ENCODE results near the gene TMEM178B. TPM values are rescaled to one million over a fixed set of nuclear protein-coding genes. Genes with fewer than 3 reads are reported as not detected.

The TMEM178B gene
- total RNA-seq, 4 donors from 2014 or later = 1.3 to 1.8 (median 1.5) TPM

GRCh38 chr7:141441837-141442627 is 368.2 kb downstream of the TMEM178B start:
- DNase-seq (peak in 1 of 2 donors; percentile 26), ATAC-seq (peak; percentile 72 to 76)
- Histone ChIP-seq H3K4me3 (no peak overlapping the region), H3K36me3 (no peaks in the 10 kb centered on the region), H3K27me3 (no peaks in the 10 kb centered on the region), H3K9me3 (no peaks in the 10 kb centered on the region), H3K27ac (peak overlapping the region in 2 of 4 donors; percentile 22 to 33), H3K4me1 (no peaks in the 10 kb centered on the region)
- TF ChIP-seq, protein P1, sequence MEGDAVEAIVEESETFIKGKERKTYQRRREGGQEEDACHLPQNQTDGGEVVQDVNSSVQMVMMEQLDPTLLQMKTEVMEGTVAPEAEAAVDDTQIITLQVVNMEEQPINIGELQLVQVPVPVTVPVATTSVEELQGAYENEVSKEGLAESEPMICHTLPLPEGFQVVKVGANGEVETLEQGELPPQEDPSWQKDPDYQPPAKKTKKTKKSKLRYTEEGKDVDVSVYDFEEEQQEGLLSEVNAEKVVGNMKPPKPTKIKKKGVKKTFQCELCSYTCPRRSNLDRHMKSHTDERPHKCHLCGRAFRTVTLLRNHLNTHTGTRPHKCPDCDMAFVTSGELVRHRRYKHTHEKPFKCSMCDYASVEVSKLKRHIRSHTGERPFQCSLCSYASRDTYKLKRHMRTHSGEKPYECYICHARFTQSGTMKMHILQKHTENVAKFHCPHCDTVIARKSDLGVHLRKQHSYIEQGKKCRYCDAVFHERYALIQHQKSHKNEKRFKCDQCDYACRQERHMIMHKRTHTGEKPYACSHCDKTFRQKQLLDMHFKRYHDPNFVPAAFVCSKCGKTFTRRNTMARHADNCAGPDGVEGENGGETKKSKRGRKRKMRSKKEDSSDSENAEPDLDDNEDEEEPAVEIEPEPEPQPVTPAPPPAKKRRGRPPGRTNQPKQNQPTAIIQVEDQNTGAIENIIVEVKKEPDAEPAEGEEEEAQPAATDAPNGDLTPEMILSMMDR (IDR thresholded peaks at IDR 0.05 in 4 of 5, conservative IDR thresholded peaks at IDR 0.05 in 1 of 5) = no peak
- no peak for TF ChIP-seq POLR2A (IDR thresholded peaks at IDR 0.05)
- in situ Hi-C loops (cut with MboI; ENCODE audit: low sequenced_read_pairs in 4 of 4) = no loop called here
- intact Hi-C loops (cut with DNase I; ENCODE audit: low total_unique reads) = no loop called here

DNA sequence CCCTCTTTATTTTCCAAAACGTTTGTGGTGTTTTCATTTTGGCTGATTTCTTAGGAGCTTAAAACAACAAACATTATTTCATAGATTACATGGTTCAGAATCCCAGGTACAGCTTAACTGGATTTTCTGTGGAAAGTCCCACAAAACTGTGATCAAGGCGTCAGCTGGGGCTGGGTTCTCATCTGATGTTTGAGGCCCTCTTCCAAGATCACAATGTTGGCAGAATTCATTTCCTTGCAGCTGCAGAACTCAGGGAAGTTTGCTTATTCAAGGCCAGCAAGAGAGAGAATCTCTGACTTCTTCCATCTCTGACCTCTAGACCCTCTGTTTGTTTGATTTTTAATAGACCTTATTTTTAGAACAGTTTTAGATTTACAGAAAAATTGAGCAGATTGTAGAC is 368.9 kb downstream of the TMEM178B start:
- ATAC-seq = peak; percentile 17 to 56
- no peak for TF ChIP-seq POLR2A (IDR thresholded peaks at IDR 0.05)
- TF ChIP-seq, protein P1 (IDR thresholded peaks at IDR 0.05 in 4 of 5, conservative IDR thresholded peaks at IDR 0.05 in 1 of 5) = no peak
- no peaks in the 10 kb centered on the region for H3K4me1 ChIP-seq
- intact Hi-C loops (cut with DNase I; ENCODE audit: low total_unique reads) (no loop called here), in situ Hi-C loops (cut with MboI; ENCODE audit: low sequenced_read_pairs in 4 of 4) (no loop called here)
- no peak for DNase-seq
- no peaks in the 10 kb centered on the region for H3K27me3 ChIP-seq
- no peak overlapping the region for H3K4me3 ChIP-seq
- no peaks in the 10 kb centered on the region for H3K9me3 ChIP-seq
- H3K36me3 ChIP-seq = no peaks in the 10 kb centered on the region
- peak overlapping the region in 1 of 4 donors; percentile 22 for H3K27ac ChIP-seq

DNA sequence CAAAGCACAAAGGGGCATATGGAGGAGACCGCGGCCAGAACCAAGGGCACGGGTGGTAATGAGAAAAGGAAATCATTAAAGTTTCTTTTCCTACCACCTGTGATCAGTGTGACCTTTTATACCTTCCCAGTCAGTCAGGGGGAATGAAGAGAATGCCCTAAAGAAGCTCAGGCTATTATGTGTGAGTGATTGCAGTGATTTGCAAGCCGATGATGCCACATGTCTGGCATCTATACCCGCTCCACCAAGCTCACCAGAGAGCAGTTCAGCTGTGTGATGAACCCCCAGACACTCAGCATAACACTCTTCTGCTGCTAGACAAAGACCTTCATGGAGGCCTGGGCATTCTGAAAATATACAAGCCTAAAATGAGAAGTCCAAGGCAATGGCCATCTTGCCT is 371.1 kb downstream of the TMEM178B start:
- in situ Hi-C loops (cut with MboI; ENCODE audit: low sequenced_read_pairs in 4 of 4) (no loop called here), intact Hi-C loops (cut with DNase I; ENCODE audit: low total_unique reads) (no loop called here)
- no peak overlapping the region for H3K27ac ChIP-seq
- no peaks in the 10 kb centered on the region for H3K36me3 ChIP-seq
- TF ChIP-seq POLR2A (IDR thresholded peaks at IDR 0.05) = no peak
- TF ChIP-seq, protein P1 (IDR thresholded peaks at IDR 0.05 in 4 of 5, conservative IDR thresholded peaks at IDR 0.05 in 1 of 5) = no peak
- DNase-seq (no peak), ATAC-seq (no peak)
- H3K4me3 ChIP-seq = no peak overlapping the region
- no peaks in the 10 kb centered on the region for H3K9me3 ChIP-seq
- no peaks in the 10 kb centered on the region for H3K27me3 ChIP-seq
- no peaks in the 10 kb centered on the region for H3K4me1 ChIP-seq

DNA sequence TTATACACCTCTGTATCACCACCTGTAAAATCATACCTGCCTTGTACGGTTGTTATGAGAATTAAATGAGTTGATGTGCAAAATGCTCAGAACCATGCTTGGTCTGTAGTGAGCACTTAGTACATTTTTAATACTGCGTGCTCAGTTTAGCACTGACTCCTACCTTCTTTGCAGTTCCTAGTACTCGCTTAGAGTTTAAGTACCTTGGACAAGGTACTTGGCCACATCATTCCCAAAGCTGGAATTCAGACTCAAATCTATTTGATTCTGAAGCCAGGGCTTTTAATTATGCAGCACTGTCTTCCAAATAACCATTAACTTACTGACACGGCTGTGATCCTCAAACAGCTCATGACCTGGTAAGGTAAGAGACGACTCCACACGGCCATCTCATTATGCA is 377.4 kb downstream of the TMEM178B start:
- no peaks in the 10 kb centered on the region for H3K36me3 ChIP-seq

More for the DNA sequence above, 377.4 kb downstream of the TMEM178B start:
- TF ChIP-seq, protein P1 (IDR thresholded peaks at IDR 0.05 in 4 of 5, conservative IDR thresholded peaks at IDR 0.05 in 1 of 5) = no peak
- TF ChIP-seq POLR2A (IDR thresholded peaks at IDR 0.05) = no peak
- Histone ChIP-seq H3K4me3 (no peak overlapping the region), H3K4me1 (no peaks in the 10 kb centered on the region), H3K27ac (no peak overlapping the region), H3K27me3 (no peaks in the 10 kb centered on the region), H3K9me3 (no peaks in the 10 kb centered on the region)
- in situ Hi-C loops (cut with MboI; ENCODE audit: low sequenced_read_pairs in 4 of 4) (no loop called here), intact Hi-C loops (cut with DNase I; ENCODE audit: low total_unique reads) (no loop called here)
- no peak for DNase-seq
- ATAC-seq = no peak
